Measurements from ENCODE around the gene RPTOR. TPM values are rescaled to one million over a fixed set of nuclear protein-coding genes. Genes with fewer than 3 reads are reported as not detected.

The RPTOR gene
- total RNA-seq, 1 donor, result 30.0 TPM

DNA sequence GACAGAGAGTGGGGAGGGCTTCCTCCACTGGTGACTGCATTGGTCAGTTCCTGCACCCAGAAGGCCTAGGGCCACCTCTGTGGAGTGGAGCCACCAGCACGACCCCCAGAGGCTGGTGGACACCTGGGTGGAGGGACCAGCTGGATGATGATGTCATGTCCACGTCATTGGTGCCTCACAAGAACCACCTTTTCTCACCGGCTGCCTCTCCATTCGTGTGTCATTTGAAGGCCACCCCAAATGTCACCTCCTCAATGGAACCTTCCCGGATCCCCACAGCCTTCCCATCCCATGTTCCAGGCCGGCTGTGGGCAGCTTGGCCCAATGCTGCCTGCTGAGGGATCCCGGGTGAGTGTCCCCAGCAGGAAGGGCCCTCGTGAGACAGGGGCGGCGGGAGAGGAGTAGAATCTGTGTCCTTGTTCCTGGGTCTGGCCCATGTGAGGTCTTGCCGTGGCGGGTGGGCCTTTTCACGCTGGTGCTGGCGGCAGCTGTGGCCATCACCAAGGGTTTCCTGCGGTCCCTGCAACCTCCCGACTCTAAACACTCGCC lies 437.9 kb downstream of the RPTOR start:
- no peak for DNase-seq (ENCODE audit: low read depth)
- TF ChIP-seq, protein P1, sequence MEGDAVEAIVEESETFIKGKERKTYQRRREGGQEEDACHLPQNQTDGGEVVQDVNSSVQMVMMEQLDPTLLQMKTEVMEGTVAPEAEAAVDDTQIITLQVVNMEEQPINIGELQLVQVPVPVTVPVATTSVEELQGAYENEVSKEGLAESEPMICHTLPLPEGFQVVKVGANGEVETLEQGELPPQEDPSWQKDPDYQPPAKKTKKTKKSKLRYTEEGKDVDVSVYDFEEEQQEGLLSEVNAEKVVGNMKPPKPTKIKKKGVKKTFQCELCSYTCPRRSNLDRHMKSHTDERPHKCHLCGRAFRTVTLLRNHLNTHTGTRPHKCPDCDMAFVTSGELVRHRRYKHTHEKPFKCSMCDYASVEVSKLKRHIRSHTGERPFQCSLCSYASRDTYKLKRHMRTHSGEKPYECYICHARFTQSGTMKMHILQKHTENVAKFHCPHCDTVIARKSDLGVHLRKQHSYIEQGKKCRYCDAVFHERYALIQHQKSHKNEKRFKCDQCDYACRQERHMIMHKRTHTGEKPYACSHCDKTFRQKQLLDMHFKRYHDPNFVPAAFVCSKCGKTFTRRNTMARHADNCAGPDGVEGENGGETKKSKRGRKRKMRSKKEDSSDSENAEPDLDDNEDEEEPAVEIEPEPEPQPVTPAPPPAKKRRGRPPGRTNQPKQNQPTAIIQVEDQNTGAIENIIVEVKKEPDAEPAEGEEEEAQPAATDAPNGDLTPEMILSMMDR (IDR thresholded peaks at IDR 0.05; ENCODE audit: insufficient read depth, low read length), result no peak
- H3K4me3 ChIP-seq (ENCODE audit: low read depth, low read length), result no peak overlapping the region

DNA sequence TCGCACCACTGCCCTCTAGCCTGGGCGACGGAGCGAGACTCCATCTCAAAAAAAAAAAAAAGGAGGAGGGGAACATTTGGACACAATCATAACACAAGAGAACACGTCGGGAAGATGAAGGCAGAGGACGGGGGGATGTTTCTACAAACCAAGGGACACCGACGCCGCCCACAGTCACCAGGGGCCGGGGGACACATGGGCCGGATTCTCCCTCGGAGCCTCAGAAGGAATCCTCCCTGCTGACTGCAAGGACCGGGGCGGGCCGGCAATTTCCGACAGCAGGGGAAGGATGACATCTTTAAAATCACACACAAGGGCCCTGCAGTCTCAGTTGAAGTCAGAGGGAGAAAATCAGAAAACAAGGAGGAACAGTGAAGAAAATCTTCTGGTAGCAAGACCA lies 438.9 kb downstream of the RPTOR start:
- no peak for DNase-seq (ENCODE audit: low read depth)
- no peak overlapping the region for H3K4me3 ChIP-seq (ENCODE audit: low read depth, low read length)
- TF ChIP-seq, protein P1 (IDR thresholded peaks at IDR 0.05; ENCODE audit: insufficient read depth, low read length), result no peak

DNA sequence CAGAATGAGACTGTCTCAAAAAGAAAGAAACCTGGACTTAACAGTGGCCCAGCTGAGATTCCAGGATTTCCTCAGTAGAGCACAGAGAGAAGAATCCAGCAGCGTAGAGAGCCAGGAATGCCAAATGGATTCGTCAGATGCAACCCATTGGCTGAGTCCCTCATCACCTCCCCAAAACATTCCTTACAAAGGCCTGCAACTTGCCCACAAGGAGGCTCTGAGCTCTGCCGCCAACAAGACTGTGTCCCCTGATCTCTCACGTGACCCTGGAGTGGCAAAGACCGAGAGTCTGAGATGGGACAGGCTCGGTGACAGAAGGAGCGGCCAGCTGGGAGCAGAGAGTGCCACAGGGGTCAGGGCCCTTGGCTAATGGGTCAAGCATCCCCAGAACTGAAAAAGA lies 440.1 kb downstream of the RPTOR start:
- peak; percentile 93 for DNase-seq (ENCODE audit: low read depth)
- no peak overlapping the region for H3K4me3 ChIP-seq (ENCODE audit: low read depth, low read length)
- TF ChIP-seq, protein P1 (IDR thresholded peaks at IDR 0.05; ENCODE audit: insufficient read depth, low read length), result peak; percentile 48

DNA sequence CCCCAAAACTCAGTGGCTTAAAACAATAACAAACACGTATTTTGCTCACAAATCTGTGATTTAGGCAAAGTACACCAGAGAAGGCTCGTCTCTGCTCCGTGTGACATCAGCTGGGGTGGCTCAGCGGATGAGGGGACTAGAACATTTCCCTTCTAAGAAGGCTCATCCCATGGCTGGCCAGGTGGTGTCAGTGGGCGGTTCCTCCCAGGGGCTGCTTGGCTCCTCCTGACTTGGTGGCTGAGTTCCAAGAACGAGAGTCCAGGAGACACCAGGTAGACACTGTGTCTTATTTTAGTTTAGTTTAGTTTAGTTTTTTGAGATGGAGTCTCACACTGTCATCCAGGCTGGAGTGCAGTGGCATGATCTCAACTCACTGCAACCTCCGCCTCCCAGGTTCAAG lies 441.4 kb downstream of the RPTOR start:
- TF ChIP-seq, protein P1 (IDR thresholded peaks at IDR 0.05; ENCODE audit: insufficient read depth, low read length), result no peak
- DNase-seq (ENCODE audit: low read depth), result no peak
- no peak overlapping the region for H3K4me3 ChIP-seq (ENCODE audit: low read depth, low read length)

DNA sequence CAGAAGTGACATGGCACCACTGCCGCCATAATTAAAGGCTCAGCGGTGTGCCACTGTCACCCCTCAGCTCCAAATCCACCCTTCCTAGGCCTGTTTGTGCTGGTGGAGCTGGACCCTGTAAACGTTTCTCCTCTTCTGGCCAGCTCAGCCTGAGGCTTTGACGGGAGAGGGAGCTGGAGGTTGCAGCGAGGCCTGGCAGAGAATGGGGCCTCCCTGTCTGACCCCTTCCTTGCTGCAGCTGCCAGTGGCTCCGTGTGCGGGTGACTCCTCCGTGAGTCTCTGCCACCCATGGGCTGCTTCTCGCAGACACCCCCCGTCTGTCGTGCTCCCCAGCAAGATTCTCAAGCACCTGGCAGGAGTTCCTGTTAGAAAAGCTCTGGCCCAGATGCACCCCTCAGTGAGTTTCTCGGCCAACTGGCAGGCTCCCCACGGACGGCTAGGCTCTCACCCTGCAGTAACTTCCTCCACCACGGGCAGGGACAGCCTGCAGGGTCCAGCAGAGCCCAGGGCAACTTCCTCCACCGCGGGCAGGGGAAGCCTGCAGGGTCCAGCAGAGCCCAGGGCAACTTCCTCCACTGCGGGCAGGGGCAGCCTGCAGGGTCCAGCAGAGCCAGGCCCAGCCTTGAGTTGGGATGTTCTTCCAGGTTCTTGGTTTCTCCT lies 442.3 kb downstream of the RPTOR start:
- no peak for DNase-seq (ENCODE audit: low read depth)
- TF ChIP-seq, protein P1 (IDR thresholded peaks at IDR 0.05; ENCODE audit: insufficient read depth, low read length), result no peak
- no peak overlapping the region for H3K4me3 ChIP-seq (ENCODE audit: low read depth, low read length)

DNA sequence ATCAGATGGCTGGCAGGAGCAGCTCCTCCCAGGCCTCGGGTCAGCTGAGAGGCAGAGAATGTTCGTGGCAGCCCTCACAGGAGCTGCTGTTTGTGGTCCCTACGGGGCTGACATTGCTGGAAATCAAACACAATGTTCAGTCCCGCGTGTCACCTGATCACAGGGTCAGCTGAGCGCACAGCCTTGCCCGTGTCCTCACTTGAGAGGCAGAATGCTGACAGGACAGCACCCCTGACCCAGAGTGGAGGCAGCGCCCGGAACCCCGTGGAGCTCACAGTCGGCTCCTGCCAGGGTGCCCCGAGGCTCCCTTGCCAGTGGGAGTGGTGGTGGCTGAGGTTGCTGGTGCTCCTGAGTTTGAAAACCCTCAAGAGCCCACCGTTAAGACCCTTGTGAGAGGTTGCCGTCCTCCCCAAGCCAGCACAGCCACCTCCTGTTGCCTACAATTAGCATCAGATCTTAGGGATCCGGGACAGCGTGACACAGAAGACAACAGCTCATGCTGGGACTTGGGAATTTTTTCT lies 443.4 kb downstream of the RPTOR start:
- DNase-seq (ENCODE audit: low read depth), result no peak
- H3K4me3 ChIP-seq (ENCODE audit: low read depth, low read length), result no peak overlapping the region
- TF ChIP-seq, protein P1 (IDR thresholded peaks at IDR 0.05; ENCODE audit: insufficient read depth, low read length), result no peak

Measured in fibroblast of the aortic adventitia (primary cell).